ENCODE data around the gene CAPSL.

DNA sequence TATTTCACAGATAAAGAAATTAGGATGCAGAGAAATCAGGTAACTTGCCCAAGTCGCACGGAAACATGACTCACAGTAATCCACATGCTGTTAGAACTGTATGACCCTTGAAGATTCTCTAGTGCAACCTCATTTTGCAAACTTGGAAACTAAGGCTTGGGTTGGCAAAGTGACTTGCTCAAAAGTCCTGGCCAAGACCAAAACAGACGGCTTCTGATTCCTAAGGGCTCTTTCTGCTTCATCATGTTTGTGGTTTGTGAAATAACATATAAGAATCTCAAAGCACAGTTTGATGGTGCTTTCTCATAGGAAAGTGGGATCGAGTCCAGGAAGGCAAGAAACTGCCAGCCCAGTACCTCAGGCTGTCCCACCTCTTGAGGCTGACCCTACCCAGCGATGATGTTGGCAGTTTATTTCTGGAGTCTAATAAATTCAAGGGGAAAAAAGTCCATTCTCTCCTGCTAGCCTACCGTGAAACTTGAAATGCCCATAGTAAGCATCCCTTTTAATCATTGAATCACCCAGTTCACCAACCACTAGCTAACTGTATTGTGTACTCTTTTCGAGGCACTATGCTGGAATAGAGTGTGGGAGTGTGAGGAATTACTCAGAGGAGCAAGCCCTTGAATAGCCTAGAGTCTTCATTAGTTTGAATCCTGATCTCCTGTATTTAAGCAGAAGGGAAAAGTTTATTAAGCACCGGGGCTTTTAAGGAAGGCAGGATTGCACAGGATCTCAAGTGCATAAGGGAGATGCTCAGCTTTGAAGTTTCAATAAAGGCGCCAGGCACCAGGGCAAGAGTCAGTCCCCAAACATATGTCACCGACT is 14.1 kb downstream of the CAPSL start:
- TF ChIP-seq, protein P1, sequence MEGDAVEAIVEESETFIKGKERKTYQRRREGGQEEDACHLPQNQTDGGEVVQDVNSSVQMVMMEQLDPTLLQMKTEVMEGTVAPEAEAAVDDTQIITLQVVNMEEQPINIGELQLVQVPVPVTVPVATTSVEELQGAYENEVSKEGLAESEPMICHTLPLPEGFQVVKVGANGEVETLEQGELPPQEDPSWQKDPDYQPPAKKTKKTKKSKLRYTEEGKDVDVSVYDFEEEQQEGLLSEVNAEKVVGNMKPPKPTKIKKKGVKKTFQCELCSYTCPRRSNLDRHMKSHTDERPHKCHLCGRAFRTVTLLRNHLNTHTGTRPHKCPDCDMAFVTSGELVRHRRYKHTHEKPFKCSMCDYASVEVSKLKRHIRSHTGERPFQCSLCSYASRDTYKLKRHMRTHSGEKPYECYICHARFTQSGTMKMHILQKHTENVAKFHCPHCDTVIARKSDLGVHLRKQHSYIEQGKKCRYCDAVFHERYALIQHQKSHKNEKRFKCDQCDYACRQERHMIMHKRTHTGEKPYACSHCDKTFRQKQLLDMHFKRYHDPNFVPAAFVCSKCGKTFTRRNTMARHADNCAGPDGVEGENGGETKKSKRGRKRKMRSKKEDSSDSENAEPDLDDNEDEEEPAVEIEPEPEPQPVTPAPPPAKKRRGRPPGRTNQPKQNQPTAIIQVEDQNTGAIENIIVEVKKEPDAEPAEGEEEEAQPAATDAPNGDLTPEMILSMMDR (IDR thresholded peaks at IDR 0.05) = no peak
- TF ChIP-seq EP300 (IDR thresholded peaks at IDR 0.05) (no peak), POLR2AphosphoS5 (IDR thresholded peaks at IDR 0.05) (no peak)

Measured in stomach (tissue), 4 donors.